GM13976 (cell line): Measurements from ENCODE around the gene LRRC40.

Experiments used
- DNase-seq: peaks from one replicate; pipeline ENCODE4 v3.0.0; 2012; ENCODE audit warnings: low spot score
- CTCF ChIP-seq: IDR thresholded peaks from 2 replicates; pipeline ENCODE4 v1.5.1; 2012; ENCODE audit warnings: borderline replicate concordance, mild to moderate bottlenecking; ENCODE audit not compliant: insufficient read depth; ENCODE audit errors: extremely low read depth, missing control alignments, control extremely low read depth
- in situ Hi-C: fragments of 300-500 bp; cut with MboI; formaldehyde crosslinking; loops from one replicate; pipeline ENCODE4 v1.12.0; 2022; ENCODE audit warnings: low sequenced_read_pairs, mixed read lengths, inconsistent platforms; ENCODE audit not compliant: unreplicated experiment

Gene LRRC40

GRCh38 chr1:70205434-70206118 lies at the start of gene LRRC40:
Gene LRRC40 (minus strand): TSS chr1:70205579. CDS start chr1:70205540, 39 bp downstream.
- DNase-seq, result peak; percentile 92
- no peak for TF ChIP-seq CTCF
- in situ Hi-C loops, result no loop called here

GRCh38 chr1:70248729-70249128 lies 43.4 kb upstream of the LRRC40 start:
- no peak for DNase-seq
- TF ChIP-seq CTCF, result no peak
- in situ Hi-C loops, result no loop called here

GRCh38 chr1:70247768-70248167 lies 42.4 kb upstream of the LRRC40 start:
- no peak for TF ChIP-seq CTCF
- in situ Hi-C loops, result no loop called here

DNA sequence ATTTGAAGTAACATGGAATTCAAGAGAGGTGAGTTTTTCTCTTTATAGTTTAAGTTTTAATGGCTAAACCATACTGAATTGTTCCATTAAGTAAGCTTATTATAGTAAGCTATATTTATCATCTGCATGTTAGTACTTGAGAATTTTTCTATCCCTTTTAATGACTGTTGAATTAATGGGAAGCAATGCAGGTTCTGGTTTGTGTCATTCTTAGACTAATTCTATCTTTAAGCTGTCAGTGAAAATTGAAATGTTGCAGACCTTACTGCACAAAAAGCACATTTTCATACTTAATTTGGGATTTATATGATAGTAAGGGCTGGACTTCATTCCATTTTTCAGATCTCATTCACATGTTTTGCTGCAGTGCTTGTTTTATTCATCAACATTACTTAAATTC lies 41.7 kb upstream of the LRRC40 start:
- DNase-seq, result no peak
- no peak for TF ChIP-seq CTCF
- in situ Hi-C loops, result no loop called here

More at GRCh38 chr1:70247768-70248167, 42.4 kb upstream of the LRRC40 start:
- DNase-seq, result no peak

DNA sequence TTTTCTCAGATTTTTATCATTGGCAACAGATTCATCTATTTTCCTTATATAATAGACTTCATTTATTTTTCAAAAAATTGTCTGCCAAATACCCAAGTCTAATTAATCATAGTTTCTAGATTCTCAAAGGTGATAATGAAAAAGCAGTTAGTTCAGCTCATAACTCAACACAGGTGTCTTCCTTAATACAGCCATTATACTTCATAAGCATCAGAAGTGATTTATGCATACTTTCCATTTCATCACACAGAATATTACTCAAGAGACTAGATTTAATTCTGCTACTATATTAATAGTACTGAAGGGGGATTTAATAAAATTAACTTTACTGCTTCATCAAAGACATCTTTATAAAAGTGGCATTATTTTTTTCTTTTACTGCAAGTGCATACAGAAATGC lies 34.6 kb upstream of the LRRC40 start:
- TF ChIP-seq CTCF, result no peak
- in situ Hi-C loops, result no loop called here
- DNase-seq, result no peak

GRCh38 chr1:70234733-70235132 lies 29.4 kb upstream of the LRRC40 start:
- TF ChIP-seq CTCF, result no peak
- no peak for DNase-seq
- in situ Hi-C loops, result no loop called here

DNA sequence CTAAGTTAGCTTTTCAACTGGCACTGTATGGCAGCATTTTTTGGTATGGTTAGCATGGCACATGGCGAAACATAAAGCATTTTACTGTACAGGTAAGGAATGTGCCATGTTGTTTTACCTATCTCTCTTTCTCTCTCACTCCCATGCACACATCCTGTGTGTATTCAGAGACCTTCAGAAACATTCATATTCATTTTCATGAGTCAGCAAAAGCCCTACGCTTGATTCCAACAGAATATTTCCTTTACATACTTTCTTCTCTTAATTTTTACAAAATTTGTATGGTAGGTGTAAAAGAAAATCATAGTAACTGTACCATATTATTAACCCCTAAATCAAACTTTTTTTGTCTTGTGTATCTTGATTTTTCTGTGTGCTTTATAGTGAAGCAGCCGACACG lies 26.1 kb upstream of the LRRC40 start:
- in situ Hi-C loops, result no loop called here
- no peak for DNase-seq
- TF ChIP-seq CTCF, result no peak
